ENCODE results near the gene STOML3.
A peak's percentile ranks its signal among the peaks of the same experiment; 100 is the strongest.

The STOML3 gene

DNA sequence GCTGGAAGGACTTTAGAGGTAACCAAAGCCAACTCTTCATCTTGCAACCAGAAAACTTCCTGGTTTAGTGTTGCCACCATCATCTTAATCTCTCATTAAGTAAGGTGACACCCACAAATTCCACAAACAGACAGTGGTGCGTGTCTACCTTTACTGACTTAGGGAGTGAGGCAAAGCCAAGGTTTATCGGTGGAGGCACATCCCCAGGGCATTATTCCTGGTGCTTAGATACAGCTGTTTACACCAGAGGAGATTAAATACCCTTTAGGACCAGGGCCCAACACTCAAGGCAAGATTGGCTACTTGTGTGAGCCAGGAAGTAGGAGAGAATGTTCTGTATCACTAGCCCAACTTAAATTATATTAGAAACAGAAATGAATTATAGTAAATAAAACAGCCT lies 9.5 kb downstream of the STOML3 start:
- no peak for DNase-seq (ENCODE audit: low spot score)

DNA sequence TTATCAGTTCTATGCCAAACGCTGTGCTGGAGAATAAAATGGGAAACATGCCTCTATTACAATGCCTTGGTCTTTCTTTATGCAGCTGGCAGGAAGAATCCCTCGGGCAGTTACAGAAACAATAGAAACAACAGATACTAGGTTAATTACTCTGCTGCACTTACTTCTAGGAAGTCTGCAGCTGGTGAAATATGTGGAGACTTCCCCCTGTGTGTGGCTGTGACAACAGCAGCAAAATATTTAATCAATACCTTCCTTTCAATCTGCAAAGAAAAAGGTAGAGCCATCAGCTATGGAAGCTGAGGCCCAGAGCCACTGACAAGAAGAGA lies 9.9 kb downstream of the STOML3 start:
- no peak for DNase-seq (ENCODE audit: low spot score)

DNA sequence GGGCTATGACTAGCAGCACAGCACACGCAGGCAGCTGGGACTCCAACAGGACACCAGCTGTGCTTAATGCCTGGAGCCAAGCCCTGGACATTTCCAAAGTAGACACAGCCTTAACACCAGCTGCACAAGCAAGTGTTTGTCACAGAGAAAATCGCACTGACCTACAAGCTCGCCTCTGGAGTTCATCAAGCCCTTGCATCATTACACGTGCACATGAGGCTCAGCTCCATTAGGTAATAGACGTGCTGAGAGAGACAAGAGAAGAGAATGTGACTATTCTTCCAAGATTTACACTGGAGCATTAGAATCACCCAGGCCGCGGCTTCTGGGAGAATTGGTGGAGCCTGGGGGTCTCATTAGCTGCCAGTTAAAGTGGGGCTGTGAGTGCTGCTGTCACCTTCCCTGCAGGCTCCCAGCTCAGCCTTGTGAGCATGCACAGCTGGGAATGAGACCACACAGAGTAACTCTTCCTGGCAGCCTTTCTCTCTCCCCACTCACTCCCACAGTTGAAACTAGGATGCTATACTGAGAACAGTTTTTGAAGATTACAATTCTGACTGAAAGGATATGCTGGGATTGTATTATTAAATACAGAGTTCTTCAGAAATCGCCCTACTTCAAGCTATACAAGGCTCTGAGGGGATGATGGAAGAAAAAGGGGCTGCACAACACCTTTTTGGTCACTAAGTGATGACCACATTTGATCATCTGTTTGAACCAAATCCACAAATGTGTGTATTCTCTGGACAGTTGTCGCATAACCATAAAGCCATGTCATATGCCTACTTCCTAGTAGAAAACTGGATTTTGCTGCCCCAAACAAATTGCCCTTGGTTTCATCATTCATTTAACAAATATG lies 10.5 kb downstream of the STOML3 start:
- DNase-seq (ENCODE audit: low spot score): peak; percentile 20

DNA sequence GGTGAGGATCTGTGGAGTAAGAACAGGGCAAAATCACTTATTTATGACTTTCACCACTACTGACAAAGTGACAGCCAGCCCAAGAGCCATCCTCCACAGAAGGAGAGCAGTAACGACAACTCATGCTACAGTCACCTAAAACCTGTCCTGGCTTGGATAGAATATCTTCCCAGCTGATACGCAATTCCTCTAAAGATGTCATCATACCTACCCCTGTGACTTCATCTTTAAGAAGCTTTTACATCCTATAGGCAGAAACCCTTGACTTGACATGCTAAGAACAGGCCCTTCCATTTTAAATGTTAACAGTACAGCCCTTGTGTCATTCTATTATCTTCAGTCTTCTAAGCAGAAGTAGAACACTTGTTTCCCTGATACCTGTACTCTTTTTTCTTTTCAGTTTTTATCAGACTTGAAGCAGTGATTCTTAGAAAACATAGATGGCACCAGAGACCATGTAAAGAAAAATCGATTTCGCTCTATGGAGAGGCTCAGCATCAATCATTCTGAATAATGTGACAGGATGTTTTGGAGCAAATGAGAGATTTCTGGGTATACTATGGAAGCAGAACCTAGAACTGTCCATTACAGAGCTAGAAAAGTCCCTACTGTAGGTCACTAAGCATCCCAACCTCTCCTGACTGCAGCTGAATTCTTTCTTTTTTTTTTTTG lies 20.1 kb downstream of the STOML3 start:
- no peak for DNase-seq (ENCODE audit: low spot score)

DNA sequence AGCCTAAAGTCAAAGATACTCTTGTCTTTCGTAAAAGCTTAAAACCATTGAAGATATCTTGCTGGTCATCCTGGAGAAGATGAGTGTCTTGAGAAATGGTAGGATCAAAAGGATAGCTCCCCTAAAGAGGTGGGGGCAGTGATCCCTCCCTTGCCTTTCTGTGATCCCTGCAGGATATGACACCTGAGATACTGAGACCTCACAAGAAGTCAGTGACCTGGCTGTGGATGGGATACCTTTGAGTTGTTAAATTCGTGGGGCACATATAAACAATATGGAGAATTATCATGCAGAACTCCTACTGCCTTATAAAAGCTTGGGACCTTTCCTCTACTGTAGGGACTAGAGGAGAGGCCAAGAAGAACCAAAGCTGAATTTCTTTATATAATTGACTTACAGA lies 21.4 kb downstream of the STOML3 start:
- no peak for DNase-seq (ENCODE audit: low spot score)

DNA sequence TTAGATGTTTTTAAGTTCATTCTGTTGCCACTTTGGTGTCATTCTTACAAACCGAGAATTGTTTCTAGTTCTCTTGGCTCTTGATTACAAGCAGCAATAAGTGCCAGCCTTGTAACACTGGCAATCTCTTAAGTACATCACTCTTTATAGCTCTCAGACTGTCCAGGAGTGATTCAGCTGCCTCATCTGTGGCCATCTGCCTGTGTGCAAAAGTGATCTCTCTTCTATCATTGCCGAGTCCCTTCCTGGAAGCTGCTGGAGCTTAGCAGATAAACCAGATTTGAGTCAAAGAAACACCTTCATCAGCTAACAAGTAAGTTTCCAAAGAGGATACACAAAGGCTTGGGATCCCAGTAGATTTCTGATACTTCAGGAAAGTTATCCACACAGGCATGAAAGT lies 23.2 kb downstream of the STOML3 start:
- DNase-seq (ENCODE audit: low spot score): no peak

DNA sequence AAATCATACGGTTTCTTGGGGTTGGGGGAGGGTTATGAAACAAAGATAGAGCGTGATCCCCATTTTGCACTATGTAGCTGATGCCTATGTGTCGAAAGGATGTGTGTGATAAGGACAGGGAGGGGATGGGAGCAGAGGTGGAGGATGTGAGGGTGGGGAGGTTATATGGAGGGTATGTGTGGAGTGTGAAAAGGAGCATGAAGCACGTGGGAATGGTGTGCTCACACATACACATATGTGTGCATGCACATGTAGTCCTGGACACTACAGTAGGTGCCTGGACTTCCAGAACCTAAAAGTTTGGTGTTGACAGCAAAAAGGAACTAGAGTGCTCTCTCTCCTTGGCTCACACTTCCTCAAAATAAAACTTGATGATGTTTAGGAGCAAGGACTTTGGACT lies 25.4 kb downstream of the STOML3 start:
- DNase-seq (ENCODE audit: low spot score): no peak

DNA sequence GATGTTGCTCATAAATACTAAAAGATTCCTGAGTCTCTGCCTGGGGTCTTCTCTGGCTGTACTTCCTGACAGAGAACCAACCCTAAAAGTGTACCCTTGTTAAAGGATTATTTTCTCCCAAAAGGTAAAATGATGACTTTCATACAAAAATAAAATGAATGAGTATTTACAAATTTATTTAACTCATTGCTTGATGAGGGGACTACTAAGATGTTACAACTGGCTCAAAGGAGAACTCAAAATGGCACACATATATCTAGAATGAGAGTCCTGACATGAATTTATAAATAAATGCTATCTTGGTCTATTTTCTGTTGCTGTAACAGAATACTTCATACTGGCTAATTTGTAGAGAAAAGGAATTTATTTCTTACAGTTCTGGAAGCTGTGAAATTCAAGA lies 30.5 kb downstream of the STOML3 start:
- DNase-seq (ENCODE audit: low spot score): no peak

DNA sequence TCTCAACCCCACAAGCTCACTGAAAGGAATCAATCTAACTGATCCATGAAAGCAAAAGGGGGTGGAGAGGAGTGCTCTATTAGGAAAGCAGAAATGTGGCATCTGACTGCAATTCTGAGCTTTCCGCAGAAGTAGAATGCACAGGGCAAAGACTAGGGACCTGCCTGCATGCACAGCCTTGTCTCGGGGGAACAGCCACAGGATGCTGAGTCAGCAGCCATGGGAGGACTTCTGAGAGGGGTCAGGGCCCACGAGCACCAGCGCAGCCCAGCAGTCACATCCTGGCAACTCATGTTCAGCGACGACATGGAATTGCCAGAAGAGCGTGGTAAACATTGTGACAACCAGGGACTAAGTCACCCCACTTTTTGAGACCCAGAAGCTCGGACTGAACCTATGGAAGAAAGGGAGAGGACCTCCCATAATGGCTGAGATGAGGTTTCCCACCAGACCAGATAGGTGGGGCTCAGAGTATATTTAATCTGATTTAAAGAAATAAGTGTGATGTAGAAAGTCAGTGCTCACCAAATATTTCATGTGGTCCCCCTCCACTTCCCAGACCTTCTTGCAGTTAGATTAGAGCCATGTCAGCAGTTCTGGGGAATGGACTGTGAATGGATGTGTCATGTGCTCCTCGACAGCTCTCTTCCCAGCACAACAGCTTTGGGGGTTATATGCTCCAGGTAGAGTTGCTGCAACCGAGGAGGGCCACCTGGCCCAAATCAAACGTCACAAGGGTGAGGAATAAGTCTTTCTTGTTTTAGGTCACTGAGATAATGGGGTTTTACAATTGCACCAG lies 32.6 kb downstream of the STOML3 start:
- no peak for DNase-seq (ENCODE audit: low spot score)

DNA sequence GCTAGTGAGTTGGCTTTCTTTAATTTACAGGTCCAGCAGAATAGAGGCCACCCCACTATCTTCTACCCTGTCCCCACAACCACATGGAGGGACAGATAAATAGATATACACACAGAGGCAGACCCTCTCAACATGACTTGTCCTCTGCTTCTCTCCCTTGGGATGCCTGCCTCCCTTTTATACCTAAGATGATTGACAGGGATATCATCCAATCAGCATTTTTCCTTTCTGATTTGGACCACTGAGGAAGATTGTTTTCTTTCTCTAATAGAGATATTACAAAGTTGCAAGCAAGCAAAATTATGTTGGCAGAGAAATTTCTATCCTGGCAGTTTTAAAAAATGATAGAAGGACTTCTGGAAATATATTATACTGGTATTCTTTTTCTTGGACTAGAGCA lies 35.8 kb downstream of the STOML3 start:
- no peak for DNase-seq (ENCODE audit: low spot score)

DNA sequence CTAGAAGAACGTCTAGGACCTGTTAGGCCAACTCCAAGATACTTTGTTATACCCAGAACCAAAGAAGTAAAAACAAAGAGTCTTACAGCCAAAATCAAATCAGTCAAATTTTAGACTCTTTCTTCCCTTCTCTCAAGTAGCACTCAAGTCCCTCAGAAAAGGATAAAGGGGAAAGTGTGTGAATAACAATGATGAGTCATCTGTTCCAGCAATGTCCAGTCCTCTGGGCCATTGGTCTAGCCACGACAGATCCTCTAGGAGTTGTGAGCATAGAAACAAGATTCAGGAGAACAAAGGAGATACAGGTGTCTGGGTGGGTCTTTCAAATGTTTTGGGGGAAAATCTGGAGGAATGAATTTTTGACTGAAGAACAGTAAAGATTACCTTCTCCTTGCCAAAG lies 36.3 kb downstream of the STOML3 start:
- no peak for DNase-seq (ENCODE audit: low spot score)

DNA sequence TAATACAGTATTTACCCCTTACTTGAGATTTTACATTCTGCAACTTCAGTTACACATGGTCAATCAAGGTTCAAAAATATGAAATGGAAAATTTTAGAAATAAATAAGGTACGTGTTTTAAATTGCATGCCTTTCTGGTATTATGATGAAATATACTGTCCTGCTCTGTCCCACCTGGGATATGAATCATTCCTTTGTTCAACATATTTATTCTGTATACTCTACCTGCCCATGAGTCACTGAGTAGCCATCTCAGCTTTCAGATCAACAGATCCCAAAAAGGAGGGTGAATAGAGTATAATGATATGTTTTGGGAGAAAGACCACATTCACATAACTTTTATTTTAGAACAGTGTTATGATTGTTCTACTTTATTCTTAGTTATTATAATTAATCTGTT lies 37.8 kb downstream of the STOML3 start:
- DNase-seq (ENCODE audit: low spot score): no peak

DNA sequence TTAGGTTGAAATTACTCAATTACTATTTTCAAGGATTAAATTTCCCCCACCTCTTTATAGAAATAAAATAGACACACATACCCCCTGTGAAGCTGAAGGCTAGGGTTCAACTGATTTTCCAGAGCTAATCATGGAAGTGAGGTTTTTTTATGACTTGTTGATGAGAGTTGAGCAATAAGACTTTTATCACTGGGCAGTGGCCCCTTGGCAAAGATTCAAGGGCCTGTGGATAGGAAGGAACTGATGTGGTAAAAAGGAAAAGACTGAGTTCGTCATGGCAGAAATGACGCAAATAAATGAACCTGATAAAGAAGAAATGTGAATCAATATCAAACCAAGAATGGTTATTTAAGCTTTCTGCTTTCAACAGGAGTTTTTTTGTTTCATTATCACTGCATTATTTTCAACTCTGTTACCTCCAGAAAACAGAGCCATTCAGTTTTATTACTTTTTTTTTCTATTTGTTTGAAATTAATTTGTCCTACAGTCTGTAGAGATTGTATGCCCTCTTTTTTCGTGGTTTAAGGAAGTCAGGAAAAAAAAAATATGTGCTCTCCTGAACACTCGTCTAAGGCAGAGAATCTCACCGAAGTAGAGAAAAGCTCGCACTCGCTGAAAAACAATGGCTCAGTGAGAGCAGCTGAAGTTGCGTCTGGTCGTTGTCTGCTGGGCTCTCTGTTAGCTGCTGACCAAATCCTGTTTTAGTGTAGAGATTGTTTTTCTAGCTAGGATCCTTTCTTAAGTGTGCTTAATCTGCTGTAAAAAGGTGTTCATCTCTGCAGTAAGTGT lies 38.9 kb downstream of the STOML3 start:
- DNase-seq (ENCODE audit: low spot score): no peak

DNA sequence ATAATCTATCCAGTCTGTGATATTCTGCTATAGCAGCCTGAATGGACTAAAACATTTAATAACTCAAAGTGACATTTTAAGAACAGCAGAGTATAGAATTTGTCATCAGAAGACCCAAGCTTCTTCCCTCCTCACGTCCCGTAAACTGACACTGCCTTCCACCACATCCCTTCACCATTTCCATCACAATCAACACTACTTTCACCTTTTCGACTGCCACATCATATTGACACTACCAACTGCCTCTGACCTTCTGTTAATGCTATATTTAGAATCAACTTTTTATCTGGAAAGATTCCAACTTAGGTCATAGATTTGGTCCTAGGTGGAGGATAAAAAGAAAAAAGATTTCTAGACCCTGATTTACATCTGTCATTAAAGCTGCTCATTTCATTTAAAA lies 39.6 kb downstream of the STOML3 start:
- DNase-seq (ENCODE audit: low spot score): no peak

DNA sequence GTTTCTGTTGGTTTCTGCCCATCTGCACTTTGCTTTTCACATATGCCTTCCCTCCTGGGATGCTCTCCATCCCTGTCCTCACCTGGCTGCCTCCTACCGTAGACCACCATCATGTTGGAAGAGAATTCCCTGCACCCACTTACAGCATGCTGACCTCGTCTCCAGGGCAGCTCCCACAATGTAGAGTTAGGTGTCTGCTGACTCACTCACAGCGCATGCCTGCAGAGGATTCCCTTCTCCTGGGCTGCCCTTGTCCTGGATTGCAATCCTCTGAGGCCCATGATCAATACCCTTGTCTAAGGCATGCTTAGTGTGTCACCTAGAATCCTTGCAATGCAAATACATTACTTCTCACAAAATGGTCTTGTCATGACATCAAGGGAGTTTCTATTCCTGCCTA lies 43.6 kb downstream of the STOML3 start:
- DNase-seq (ENCODE audit: low spot score): no peak

DNA sequence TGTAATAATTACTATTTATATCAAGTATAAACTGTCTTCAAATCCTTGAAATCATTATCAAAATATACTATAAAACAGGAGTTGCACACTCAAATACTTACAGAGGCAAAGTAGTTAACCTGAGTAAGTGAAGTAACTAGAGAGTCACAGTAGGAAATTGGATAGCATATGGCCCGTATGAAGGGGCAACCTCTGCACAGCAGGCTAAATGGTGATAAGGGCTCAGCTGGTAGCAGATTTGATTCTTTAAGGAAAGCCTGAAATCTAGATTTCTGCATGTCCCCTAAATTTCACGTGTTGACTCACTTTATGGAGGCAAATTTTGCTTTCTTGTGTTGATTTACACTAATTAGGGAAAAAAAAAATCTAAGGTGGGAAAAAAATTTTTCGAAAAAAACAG lies 46.4 kb downstream of the STOML3 start:
- no peak for DNase-seq (ENCODE audit: low spot score)

DNA sequence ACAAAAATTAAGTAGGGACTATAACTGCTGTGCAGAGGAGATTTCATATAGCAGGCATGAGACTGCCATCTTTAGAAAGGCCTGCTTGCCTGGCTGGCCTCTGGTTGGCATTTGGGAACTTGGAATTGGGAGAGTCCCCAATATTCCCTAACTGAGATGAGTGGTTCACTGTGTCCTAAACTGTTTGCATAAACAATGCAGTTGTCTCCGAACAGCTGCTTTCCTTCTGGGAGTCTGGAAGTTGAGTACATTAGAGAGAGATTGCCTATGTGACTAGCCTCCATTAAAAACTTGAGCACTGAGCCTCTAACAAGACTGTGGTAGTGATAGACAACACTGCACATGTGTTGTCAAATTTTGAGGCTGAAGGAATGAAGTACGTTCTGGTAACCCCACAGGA lies 47.4 kb downstream of the STOML3 start:
- DNase-seq (ENCODE audit: low spot score): no peak

DNA sequence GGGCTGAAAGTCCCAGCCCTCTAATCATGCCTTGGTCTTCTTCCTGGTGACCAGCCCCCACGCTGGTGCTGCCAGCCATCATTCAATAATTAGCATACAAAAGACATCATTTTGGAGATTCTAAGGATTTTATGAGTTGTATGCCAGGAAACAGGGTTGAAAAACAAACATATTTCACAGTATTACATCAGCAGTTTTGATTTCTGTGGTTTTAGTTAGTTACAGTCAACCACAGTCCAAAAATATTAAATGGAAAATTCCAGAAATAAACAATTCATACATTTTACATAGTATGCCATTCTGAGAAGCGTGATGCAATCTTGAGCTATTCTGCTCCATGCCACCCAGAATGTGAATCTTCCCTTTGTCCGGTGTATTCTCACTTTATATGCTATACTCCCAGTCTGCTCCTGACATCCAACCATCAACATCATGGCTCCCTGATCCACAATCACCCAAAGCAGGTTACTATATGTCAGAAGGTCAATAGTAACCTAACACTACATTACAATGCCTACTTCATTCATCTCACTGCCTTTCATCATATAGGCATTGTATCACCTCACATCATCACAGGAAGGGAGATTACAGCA lies 49.2 kb downstream of the STOML3 start:
- no peak for DNase-seq (ENCODE audit: low spot score)

DNA sequence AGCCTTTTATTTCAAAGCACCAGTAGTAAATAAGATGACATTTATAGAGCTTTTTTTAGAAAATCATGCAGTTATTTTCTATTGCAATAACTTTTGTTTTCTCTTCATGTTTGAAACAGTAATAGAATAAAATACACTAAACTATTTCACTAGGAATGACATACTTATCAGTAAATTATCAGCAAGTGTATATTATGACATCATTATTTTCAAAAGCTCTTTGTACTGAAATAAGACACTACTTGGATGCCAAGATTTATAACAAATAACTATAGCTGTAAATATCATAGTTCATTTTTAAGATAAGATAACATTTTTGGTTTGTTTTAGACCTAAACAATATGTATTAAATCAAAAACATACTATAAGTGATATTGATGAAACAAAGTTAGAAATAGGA lies 56.8 kb downstream of the STOML3 start:
- no peak for DNase-seq (ENCODE audit: low spot score)

DNA sequence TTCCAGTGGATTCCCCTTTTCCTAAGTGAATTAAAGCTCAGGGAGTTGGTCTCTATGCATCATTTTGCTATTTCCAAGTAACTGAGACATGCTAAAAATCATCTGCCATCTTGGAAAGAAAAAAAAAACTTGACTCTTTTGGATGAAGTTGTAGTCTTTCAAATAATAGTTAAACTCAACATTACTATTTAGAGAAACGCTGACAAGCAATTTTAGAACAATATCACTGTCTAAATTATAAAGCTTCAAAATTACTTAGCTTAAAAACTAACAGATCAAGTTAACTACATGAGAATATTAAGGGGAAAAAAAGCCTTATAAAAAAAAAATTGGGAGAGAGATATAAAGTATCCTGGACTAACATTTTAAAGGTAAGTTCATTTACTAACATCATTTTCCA lies 68.5 kb downstream of the STOML3 start:
- no peak for DNase-seq (ENCODE audit: low spot score)

DNA sequence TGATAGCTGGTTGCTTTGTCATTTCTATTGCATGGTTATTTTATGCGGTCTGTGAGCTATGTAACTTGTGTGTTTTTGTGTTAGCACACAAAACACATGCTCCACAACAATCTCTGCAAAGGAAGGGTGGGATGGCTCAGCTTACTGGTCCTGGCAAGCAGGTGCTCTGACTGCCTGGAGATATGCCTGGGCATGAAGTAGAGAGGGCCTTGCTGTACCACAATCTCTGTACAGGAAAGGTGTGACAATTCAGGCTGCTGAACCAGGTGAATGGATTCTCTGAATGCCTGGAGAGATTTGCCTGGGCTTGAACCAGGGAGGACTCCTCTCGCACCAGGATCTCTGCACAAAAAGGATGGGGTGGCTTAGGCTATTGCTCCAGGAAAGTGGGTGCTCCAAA lies 69.5 kb downstream of the STOML3 start:
- no peak for DNase-seq (ENCODE audit: low spot score)
